Motor neuron (in vitro differentiated cells): ENCODE measurements around the gene DDO. TPM values are rescaled to one million over a fixed set of nuclear protein-coding genes. Genes with fewer than 3 reads are reported as not detected.

ENCODE experiments used
- ATAC-seq, 8 experiments: fragments of 200-7000 bp; cut with Tn5 transposase; replicated peaks in 6 of 8; 2 replicates each; pipeline ENCODE4 v1.8.0; 2021; ENCODE audit warnings: mild to moderate bottlenecking in 8 of 8, moderate library complexity in 8 of 8
- H3K27ac ChIP-seq, 2 donors: fragments of 250-450 bp; sonication (Bioruptor Pico); 2 replicates each; pipeline ENCODE4 v1.9.0; 2021; ENCODE audit warnings: antibody characterized with exemption in 2 of 2, mild to moderate bottlenecking in 2 of 2, moderate library complexity in 1 of 2
- H3K4me1 ChIP-seq, 2 donors: fragments of 250-450 bp; sonication (Bioruptor Pico); replicated peaks in 1 of 2; 2 replicates each; pipeline ENCODE4 v1.6.1; 2021; ENCODE audit warnings: antibody characterized with exemption in 2 of 2, mild to moderate bottlenecking in 2 of 2, moderate library complexity in 1 of 2
- H3K4me3 ChIP-seq, 5 donors: fragments of 250-450 bp; sonication (Bioruptor Pico); 2 replicates each; pipeline ENCODE4 v1.9.0; 2021; ENCODE audit warnings: antibody characterized with exemption in 5 of 5, mild to moderate bottlenecking in 5 of 5, moderate library complexity in 4 of 5
- WGBS, 10 experiments: fragments of 450-650 bp; shearing (Covaris generic); methylation state at CpG; one replicate each; pipeline ENCODE4 v1.0.0; 2022; 5-methylcytosine and 5-hydroxymethylcytosine counted together
- in situ Hi-C, 9 experiments: fragments of 400-800 bp; cut with MboI; loops; one replicate each; pipeline ENCODE4 v1.15.0; 2021; ENCODE audit warnings: low sequenced_read_pairs in 9 of 9, low pct_unique_long_range_greater_than_20kb in 2 of 9; ENCODE audit not compliant: unreplicated experiment in 9 of 9
- total RNA-seq, 8 experiments: library from RNA; unstranded; fragments of 300-600 nt; gene quantifications; 2 replicates each; pipeline versions ENCODE4 v1.2.3 to v1.2.4, GENCODE V29; 2022

Gene DDO
- total RNA-seq, 8 experiments from 2014 or later = 0.19 to 4.3 (median 0.89) TPM; not detected in 4

DNA sequence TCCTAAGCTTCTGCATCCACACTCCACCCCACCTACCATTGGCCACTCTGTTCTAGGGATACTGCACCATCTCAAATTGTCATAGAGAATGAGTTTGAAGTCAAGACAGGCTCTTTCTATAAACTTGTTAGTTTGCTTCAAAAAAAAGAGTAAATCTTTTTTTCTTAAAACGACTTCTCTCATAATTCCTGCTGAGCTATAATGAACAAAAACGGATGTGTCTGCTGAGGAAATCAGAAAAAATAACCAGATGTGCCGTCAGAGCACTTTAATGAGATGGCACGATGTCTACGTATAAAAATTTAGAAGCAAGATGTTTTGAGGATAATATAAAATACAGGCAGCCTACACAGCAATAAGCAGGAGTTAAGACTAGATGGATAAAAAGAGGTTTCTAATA lies 24.0 kb upstream of the DDO start:
- in situ Hi-C loops = no loop called here
- no peak for ATAC-seq
- Histone ChIP-seq H3K4me1 (no peaks in the 10 kb centered on the region), H3K27ac (no peak overlapping the region), H3K4me3 (no peak overlapping the region)
- WGBS, 10 experiments = 4 to 100% (median 64%) methylated on average over 2 to 5 of the region's 5 CpGs

DNA sequence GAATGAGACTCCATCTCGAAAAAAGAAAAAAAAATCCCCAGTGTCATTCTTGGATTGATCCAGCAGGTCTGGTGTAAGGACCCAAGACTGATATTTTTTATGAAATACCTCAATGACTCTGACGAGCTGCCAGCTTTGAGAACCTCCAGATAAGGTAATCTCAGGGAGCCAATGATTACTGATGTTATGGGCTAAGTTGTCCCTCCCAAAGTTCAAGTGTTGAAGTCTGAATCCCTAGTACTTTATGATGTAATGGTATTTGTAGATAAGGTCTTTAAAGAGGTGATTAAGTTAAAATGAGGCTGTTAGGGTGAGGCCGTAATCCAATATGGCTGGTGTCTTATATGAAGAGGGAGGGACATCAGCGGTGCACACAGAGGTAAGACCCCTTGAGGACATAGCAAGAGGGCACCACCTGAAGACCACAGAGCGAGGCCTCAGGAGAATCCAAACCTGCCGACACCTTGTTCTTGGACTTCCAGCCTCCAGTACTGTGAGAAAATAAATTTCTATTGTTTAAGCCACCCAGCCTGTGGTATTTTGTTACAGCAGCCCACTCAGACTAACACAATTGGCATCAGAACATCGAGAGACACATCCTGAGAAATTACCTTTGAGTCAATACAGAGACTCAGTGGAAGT lies 19.7 kb upstream of the DDO start:
- Histone ChIP-seq H3K27ac (no peak overlapping the region), H3K4me1 (no peaks in the 10 kb centered on the region), H3K4me3 (no peak overlapping the region)
- WGBS, 10 experiments = 37 to 100% (median 88%) methylated on average over 1 to 7 of the region's 7 CpGs; no CpG with 5 or more reads in 1 of the 10 experiments
- ATAC-seq = no peak
- in situ Hi-C loops = no loop called here

DNA sequence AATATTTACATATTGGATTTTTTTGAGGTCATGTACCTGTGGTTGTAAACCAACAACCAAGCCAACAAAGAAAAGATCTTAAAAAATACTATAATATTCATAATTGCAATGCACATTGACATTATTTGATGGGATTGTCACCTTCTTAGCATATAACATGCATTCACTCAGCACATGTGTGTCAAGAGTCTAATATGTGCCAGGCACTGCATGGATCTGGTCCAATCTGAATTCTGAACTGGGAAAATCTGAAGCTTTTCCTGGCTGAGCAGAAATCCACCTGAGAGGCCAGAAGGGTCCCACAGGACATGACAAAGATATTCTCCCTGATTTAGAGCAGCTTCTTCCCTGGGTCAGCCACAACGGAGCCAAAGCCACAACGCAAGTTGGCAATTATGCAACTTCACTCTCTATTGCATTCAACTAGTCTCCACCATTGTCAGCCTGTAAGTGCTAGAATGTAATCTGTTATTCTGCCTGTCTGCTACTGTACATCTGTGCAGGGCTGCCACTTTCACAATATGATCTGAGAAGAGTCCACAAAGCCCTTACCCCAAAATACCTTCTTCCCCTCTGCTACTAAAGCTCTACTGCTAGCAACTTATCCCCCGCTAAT lies 17.0 kb upstream of the DDO start:
- H3K4me3 ChIP-seq = no peak overlapping the region
- WGBS, 10 experiments = 33 to 100% (median 85%) methylated on average over 1 to 3 of the region's 3 CpGs; no CpG with 5 or more reads in 3 of the 10 experiments
- in situ Hi-C loops = no loop called here
- peak in 1 of 8 experiments; percentile 20 for ATAC-seq
- H3K4me1 ChIP-seq = no peaks in the 10 kb centered on the region
- H3K27ac ChIP-seq = no peak overlapping the region

DNA sequence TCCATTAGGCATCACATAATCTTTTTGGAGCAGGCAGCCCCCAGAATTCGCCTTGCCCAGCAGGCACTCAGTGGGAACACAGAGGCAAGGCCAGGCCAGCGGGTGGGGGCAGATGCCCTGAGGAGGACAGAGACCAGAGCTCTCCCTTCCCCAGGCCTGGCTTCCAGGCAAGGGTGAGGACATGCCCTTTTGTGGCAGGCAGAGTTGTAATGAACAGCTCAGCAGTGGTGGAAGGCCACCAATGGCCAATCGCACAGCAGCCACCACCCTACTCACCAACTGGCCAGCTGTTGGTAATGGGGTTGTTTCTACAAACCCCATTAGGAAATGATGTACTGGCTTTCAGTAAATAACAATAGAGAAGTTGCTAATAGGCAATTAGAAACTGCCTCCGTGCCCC lies 15.4 kb upstream of the DDO start:
- no peak overlapping the region for H3K27ac ChIP-seq
- WGBS, 10 experiments = 30 to 100% (median 60%) methylated on average over 1 to 2 of the region's 4 CpGs; no CpG with 5 or more reads in 6 of the 10 experiments
- no peaks in the 10 kb centered on the region for H3K4me1 ChIP-seq
- in situ Hi-C loops = no loop called here
- ATAC-seq = peak in 2 of 8 experiments; percentile 55 to 75
- H3K4me3 ChIP-seq = no peak overlapping the region

DNA sequence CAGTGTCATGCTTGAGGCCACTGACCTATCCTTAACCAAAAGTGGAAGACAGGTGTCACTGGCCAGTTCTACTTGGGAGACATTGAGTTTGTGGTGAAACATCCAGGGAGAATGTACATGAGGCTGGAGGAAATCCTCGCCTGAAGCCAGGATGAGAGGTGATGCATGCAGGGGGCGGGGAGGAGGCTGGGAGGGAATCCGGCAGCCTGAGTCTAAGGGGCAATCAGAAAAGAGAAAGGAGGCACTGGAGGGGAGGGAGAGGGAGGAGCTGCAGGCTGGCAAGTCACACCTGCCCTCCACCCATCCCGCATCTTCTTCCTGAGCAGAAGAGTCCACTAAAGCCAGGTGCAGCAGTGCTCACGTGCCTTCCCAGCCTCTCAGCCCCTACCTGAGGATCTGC lies 14.9 kb upstream of the DDO start:
- no peak overlapping the region for H3K27ac ChIP-seq
- no peaks in the 10 kb centered on the region for H3K4me1 ChIP-seq
- 80 to 83% methylated on average over 1 to 2 of the region's 5 CpGs; no CpG with 5 or more reads in 8 of the 10 experiments for WGBS, 10 experiments
- in situ Hi-C loops = no loop called here
- no peak for ATAC-seq
- H3K4me3 ChIP-seq = no peak overlapping the region

DNA sequence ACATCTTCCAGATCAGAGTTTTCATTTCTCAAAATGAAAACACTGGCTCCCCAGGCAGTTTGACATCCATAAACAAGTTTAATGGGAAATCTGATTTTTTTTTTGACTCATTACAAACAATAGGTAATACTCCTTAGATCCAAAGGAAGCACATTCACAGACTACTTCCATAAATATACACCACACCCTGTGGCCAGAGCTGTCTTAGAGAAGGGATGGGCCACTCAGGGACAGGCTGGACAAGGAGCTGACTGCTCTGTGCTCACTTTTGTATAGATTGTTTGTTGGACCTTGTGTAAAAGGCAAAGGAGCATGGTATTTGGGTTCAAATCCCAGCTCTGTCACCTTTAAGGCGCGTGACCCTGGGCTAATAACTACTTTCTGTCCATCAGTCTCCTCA lies 12.8 kb upstream of the DDO start:
- no peak overlapping the region for H3K27ac ChIP-seq
- H3K4me1 ChIP-seq = no peaks in the 10 kb centered on the region
- in situ Hi-C loops = no loop called here
- ATAC-seq = peak in 3 of 8 experiments; percentile 41 to 98 (median 95)
- no peak overlapping the region for H3K4me3 ChIP-seq
- 92 to 100% (median 96%) methylated on average over 2 of the region's 2 CpGs; no CpG with 5 or more reads in 6 of the 10 experiments for WGBS, 10 experiments

DNA sequence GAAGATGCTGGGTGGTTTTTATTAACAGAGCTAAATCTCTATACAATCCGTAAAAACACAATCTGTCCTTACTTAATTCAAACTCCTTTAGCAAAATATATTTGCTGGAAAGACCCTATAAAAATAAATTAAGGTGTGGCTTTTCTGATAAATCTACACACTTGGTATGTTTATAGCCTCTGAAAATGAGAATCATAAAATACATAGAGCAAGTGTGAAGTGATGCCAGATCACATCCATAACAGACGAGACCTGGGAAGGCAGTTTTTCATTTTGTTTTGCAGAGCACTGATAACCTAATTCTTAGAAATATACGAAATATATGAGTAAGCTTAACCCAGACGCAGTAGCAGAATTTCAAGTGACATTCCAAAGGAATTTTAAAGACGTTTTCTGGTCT lies 10.4 kb upstream of the DDO start:
- no peak for ATAC-seq
- in situ Hi-C loops = no loop called here
- Histone ChIP-seq H3K4me3 (no peak overlapping the region), H3K27ac (no peak overlapping the region), H3K4me1 (no peaks in the 10 kb centered on the region)
- WGBS, 10 experiments = 0 to 84% (median 60%) methylated on average over 1 to 5 of the region's 5 CpGs

DNA sequence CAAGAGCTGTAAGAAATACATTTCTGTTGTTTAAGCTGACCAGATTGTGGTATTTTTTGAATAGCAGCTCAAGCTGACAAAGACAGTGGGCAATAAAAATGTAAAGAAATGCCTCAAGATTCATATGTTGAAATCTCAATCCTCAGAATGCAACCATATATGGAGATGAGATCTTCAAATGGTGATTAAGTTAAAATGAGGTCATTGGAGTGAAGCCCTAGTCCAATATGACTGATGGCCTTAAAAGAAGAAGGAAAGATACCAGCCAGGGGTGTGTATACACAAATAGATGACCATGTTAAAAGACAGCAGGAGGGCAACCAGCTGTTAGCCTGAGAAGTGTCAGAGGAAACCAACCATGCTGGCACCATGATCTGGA lies 7.1 kb upstream of the DDO start:
- in situ Hi-C loops = no loop called here
- H3K27ac ChIP-seq = no peak overlapping the region
- H3K4me1 ChIP-seq = no peaks in the 10 kb centered on the region
- ATAC-seq = peak in 3 of 8 experiments; percentile 36 to 56 (median 56)
- no peak overlapping the region for H3K4me3 ChIP-seq

DNA sequence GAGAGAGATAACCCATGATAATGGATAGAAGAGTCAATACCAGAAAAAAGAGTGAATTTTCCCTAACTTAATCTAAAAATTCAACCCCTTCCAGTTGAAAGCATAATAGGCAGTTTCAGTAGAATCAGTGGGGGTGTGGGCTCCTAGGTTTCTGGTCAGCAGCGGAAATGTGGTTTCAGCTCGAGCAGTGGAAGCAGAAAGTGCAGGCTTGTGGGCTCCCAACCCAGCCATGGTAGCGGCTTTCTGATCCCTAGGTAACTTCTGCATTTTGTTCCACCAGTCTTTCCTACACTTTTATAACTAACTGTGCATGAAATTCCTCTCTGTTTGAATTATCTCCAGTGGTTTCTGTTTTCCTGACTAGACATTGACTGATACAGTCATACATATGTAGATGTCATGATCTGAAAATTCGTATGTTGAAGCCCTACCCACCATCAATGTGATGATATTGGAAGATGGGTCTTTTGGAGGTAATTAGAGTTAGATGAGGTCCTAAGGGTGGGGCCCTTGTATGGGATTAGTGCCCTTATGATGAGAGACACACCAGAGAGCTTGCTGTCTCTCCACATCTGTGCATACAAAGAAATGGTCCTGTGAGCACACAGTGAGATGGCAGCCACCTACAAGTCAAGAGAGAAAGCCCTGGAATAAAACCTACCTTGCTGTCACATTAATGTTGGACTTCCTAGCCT lies 6.5 kb upstream of the DDO start:
- Histone ChIP-seq H3K4me3 (no peak overlapping the region), H3K27ac (no peak overlapping the region), H3K4me1 (no peaks in the 10 kb centered on the region)
- in situ Hi-C loops = no loop called here
- ATAC-seq = no peak
- 0 to 90% (median 53%) methylated on average over 1 to 4 of the region's 4 CpGs; no CpG with 5 or more reads in 2 of the 10 experiments for WGBS, 10 experiments

DNA sequence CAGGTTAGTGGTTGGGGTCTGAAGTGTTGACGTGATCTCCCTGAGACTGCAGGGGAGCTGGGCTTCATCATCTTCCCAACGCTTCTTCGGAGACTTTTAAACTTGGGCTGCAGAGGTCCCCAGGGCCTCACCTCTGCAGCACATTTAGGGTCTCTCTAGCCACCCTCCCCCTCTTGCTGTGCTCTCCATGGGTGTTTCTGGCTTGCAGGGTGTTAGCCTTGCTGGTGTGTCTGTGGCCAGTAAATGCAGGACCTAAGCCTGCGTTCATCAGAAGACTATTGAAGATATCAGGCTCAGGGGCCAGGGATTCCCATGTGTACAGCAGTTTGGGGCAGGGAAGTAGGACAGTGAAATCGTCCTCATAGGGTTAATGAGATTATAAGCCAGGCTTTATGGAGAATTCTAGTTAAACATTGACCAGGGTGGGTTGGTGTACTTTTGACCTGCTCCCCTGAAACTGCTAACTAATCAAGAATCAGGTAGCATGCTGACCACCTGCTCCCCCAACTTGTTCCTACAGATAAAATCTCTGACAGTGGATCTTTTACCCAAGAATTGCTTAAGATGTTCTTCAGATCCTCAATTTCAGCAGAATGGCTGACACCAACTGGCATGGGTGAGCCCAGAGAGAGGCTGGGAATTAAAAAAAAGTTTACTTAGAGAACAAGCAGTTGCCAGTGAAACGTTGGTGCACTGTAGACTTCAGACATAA lies 3.8 kb upstream of the DDO start:
- Histone ChIP-seq H3K4me3 (no peak overlapping the region), H3K27ac (no peak overlapping the region), H3K4me1 (peaks cover 0 to 5% of the 10 kb centered on the region in 2 donors)
- no peak for ATAC-seq
- in situ Hi-C loops = no loop called here
- 0 to 33% (median 0%) methylated on average over 1 to 3 of the region's 6 CpGs; no CpG with 5 or more reads in 3 of the 10 experiments for WGBS, 10 experiments

DNA sequence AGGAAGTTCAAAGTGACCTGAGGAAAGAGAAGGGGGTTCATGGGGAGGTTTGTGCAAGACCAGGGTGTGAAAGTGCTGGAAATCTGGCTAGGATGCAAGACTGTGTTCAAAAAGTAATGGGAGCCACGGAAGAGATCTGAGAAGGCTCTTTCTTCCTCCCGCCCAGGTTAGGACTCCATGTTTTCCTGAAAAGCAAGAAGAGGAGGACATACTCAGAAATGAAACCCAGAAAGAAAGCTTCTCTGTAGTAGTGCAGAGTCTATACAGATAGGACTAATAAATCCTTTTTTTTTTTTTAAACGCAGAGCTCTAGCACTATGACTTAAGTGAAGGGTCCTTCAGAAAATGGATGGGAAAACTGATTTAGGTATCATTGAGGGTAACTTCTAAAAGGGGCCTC lies 3.2 kb upstream of the DDO start:
- no peak overlapping the region for H3K4me3 ChIP-seq
- 61 to 100% (median 88%) methylated on average over 1 to 3 of the region's 3 CpGs; no CpG with 5 or more reads in 3 of the 10 experiments for WGBS, 10 experiments
- ATAC-seq = no peak
- H3K27ac ChIP-seq = no peak overlapping the region
- in situ Hi-C loops = no loop called here
- H3K4me1 ChIP-seq = peaks cover 0 to 5% of the 10 kb centered on the region in 2 donors

DNA sequence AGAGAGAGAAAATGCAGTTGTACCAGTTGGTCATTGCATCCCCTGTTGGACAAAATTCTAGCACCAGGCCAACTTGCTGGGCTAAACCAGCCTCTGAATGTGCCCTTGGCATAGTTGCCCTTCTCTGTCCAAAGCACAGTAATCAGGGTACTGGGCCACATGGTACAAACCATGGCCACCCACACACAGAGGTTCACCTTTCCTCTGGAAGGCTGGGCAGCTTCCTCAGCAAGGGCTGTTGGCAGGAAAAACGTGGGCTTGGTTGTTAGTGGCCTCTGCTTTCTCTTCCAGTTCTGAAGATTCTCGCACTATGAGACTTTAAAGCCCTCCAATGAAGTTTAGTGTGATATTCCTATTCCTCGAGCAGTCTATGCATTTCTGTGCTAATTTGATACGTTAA lies 706 bp downstream of the DDO start:
- in situ Hi-C loops = no loop called here
- H3K27ac ChIP-seq = no peak overlapping the region
- H3K4me1 ChIP-seq = peaks cover 0 to 5% of the 10 kb centered on the region in 2 donors
- H3K4me3 ChIP-seq = no peak overlapping the region
- ATAC-seq = no peak
- 50 to 100% (median 71%) methylated on average over 1 to 4 of the region's 4 CpGs for WGBS, 10 experiments

DNA sequence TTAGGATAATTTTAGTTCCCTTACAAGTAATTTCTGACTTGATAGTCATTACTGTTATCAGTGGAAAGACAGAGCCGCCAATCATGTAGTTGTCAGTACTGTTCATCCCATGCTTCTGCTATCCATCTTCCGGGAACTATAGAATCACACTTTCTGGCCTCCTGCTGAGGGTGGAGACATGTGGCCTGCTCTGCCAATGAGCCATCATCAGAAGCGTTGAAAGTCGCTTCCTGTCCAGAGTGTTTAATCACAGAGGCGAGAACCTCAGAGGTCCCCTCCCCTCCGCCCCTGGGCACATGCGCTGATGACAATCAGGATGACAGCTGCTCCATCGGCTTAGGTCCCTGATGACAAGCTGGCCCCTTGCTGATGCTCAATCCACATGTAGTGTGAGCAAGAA lies 3.0 kb downstream of the DDO start:
- Histone ChIP-seq H3K4me1 (peaks cover 0 to 5% of the 10 kb centered on the region in 2 donors), H3K27ac (no peak overlapping the region), H3K4me3 (no peak overlapping the region)
- WGBS, 10 experiments = 2 to 100% (median 83%) methylated on average over 1 to 7 of the region's 8 CpGs; no CpG with 5 or more reads in 2 of the 10 experiments
- in situ Hi-C loops = no loop called here
- ATAC-seq = peak in 2 of 8 experiments; percentile 25 to 88
